Activated T-helper 2 cell treated with anti-CD3 and anti-CD28 coated beads, Interferon-gamma antibody, Interleukin-2, Interleukin-4, amounts not matched to agents 10 μg/mL and 5 μg/mL and 100 μg/mL, durations not matched to agents 14 hours and 24 hours and 36 hours (primary cell): ENCODE data around the gene DGKB. TPM values are rescaled to one million over a fixed set of nuclear protein-coding genes. Genes with fewer than 3 reads are reported as not detected.
"Not testable (repeated sequence)": the region's sequence is repeated elsewhere in the genome, so short reads cannot be mapped to it uniquely, and the experiment has no call there.

Experiments used
- DNase-seq: peaks from one replicate; pipeline ENCODE4 v3.0.0; 2021; ENCODE audit warnings: low spot score
- H3K27ac Mint-ChIP-seq: one replicate; pipeline ENCODE4 v1.8.0; 2021; ENCODE audit warnings: mixed read lengths
- H3K27me3 Mint-ChIP-seq: one replicate; pipeline ENCODE4 v1.8.0; 2021; ENCODE audit warnings: low read depth, mixed read lengths
- H3K36me3 Mint-ChIP-seq: one replicate; pipeline ENCODE4 v1.8.0; 2021; ENCODE audit warnings: low read depth, mixed read lengths
- H3K4me1 Mint-ChIP-seq: one replicate; pipeline ENCODE4 v1.8.0; 2021; ENCODE audit warnings: low read depth, mixed read lengths
- H3K4me3 Mint-ChIP-seq: one replicate; pipeline ENCODE4 v1.8.0; 2021; ENCODE audit warnings: low read depth, mild to moderate bottlenecking, moderate library complexity, mixed read lengths
- H3K9me3 Mint-ChIP-seq: one replicate; pipeline ENCODE4 v1.8.0; 2021; ENCODE audit warnings: mixed read lengths
- intact Hi-C: fragments of 100-400 bp; cut with micrococcal nuclease; formaldehyde crosslinking; loops from one replicate; pipeline ENCODE4 v1.15.1; 2023
- total RNA-seq: library from RNA; stranded (reverse); gene quantifications from 2 replicates; pipeline ENCODE4 v1.2.3, GENCODE V29; 2022

Gene DGKB
- total RNA-seq, 1 donor from 2014 or later, result not detected

- Mint-ChIP-seq H3K27ac (no peak overlapping the region), H3K4me1 (no peaks in the 10 kb centered on the region), H3K4me3 (no peak overlapping the region), H3K9me3 (peaks cover 15% of the 10 kb centered on the region), H3K36me3 (no peaks in the 10 kb centered on the region), H3K27me3 (no peaks in the 10 kb centered on the region)
- DNase-seq, result no peak
- intact Hi-C loops, result no loop called here
These were observed 612.6 kb downstream of the DGKB start for GRCh38 chr7:14289957-14290356.

- no peaks in the 10 kb centered on the region for H3K4me1 Mint-ChIP-seq
- H3K27me3 Mint-ChIP-seq, result no peaks in the 10 kb centered on the region
- H3K27ac Mint-ChIP-seq, result no peak overlapping the region
- H3K36me3 Mint-ChIP-seq, result no peaks in the 10 kb centered on the region
- no peak for DNase-seq
- peaks cover 12% of the 10 kb centered on the region for H3K9me3 Mint-ChIP-seq
- intact Hi-C loops, result no loop called here
- H3K4me3 Mint-ChIP-seq, result no peak overlapping the region
These were observed 613.9 kb downstream of the DGKB start for GRCh38 chr7:14288701-14289100.

GRCh38 chr7:14287398-14287797 lies 615.2 kb downstream of the DGKB start:
- no peak for DNase-seq
- H3K4me3 Mint-ChIP-seq, result no peak overlapping the region
- H3K27me3 Mint-ChIP-seq, result no peaks in the 10 kb centered on the region
- H3K36me3 Mint-ChIP-seq, result no peaks in the 10 kb centered on the region
- intact Hi-C loops, result no loop called here
- H3K9me3 Mint-ChIP-seq, result peaks cover 8% of the 10 kb centered on the region
- H3K27ac Mint-ChIP-seq, result no peak overlapping the region
- H3K4me1 Mint-ChIP-seq, result no peaks in the 10 kb centered on the region

- H3K36me3 Mint-ChIP-seq, result no peaks in the 10 kb centered on the region
- DNase-seq, result no peak
- no peak overlapping the region for H3K4me3 Mint-ChIP-seq
- H3K27me3 Mint-ChIP-seq, result no peaks in the 10 kb centered on the region
- H3K27ac Mint-ChIP-seq, result no peak overlapping the region
- intact Hi-C loops, result no loop called here
- H3K9me3 Mint-ChIP-seq, result peaks cover 8% of the 10 kb centered on the region
- H3K4me1 Mint-ChIP-seq, result no peaks in the 10 kb centered on the region
These were observed 616.5 kb downstream of the DGKB start for GRCh38 chr7:14286036-14286435.

DNA sequence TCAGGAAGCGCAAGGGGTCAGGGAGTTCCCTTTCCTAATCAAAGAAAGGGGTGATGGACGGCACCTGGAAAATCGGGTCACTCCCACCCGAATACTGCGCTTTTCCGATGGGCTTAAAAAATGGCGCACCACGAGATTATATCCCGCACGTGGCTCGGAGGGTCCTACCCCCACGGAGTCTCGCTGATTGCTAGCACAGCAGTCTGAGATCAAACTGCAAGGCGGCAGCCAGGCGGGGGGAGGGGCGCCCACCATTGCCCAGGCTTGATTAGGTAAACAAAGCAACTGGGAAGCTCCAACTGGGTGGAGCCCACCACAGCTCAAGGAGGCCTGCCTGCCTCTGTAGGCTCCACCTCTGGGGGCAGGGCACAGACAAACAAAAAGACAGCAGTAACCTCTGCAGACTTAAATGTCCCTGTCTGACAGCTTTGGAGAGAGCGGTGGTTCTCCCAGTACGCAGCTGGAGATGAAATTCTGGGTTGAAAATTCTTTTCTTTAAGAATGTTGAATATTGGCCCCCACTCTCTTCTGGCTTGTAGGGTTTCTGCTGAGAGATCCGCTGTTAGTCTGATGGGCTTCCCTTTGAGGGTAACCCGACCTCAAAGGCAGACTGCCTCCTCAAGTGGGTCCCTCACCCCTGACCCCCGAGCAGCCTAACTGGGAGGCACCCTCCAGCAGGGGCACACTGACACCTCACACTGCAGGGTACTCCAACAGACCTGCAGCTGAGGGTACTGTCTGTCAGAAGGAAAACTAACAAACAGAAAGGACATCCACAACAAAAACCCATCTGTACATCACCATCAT lies 623.3 kb downstream of the DGKB start:
- intact Hi-C loops, H3K36me3 Mint-ChIP-seq, H3K4me1 Mint-ChIP-seq, DNase-seq, H3K27ac Mint-ChIP-seq, H3K27me3 Mint-ChIP-seq, H3K4me3 Mint-ChIP-seq: not testable (repeated sequence)
- H3K9me3 Mint-ChIP-seq, result peaks cover 11% of the 10 kb centered on the region

GRCh38 chr7:14275356-14275755 lies 627.2 kb downstream of the DGKB start:
- intact Hi-C loops, result no loop called here
- H3K27ac Mint-ChIP-seq, result no peak overlapping the region
- no peaks in the 10 kb centered on the region for H3K4me1 Mint-ChIP-seq
- no peak for DNase-seq
- peaks cover 15% of the 10 kb centered on the region for H3K9me3 Mint-ChIP-seq
- H3K36me3 Mint-ChIP-seq, result no peaks in the 10 kb centered on the region
- H3K4me3 Mint-ChIP-seq, result no peak overlapping the region
- H3K27me3 Mint-ChIP-seq, result no peaks in the 10 kb centered on the region

GRCh38 chr7:14271441-14271840 lies 631.1 kb downstream of the DGKB start:
- H3K4me3 Mint-ChIP-seq, result no peak overlapping the region
- DNase-seq, result no peak
- no peaks in the 10 kb centered on the region for H3K36me3 Mint-ChIP-seq
- no peaks in the 10 kb centered on the region for H3K27me3 Mint-ChIP-seq
- intact Hi-C loops, result no loop called here
- no peak overlapping the region for H3K27ac Mint-ChIP-seq
- peaks cover 4% of the 10 kb centered on the region for H3K9me3 Mint-ChIP-seq
- no peaks in the 10 kb centered on the region for H3K4me1 Mint-ChIP-seq

DNA sequence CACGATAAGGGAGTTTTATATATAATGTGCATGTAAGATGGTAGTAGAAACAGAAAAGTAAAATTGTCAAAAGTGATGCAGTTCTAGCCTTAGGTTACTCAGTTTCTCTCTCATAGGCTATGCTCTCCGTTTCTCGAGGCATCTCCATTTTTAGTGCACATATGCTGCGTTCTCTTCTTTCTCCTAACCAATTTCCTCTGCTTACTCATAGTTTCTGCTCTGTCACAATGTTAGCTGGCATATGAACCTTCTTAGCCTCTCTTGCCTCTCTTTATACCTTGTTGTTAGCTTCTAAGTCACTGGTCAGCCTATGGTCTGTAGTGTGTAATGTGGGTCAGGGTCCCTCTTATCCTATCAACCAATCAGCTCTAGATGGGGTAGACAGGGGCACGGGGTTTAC lies 632.5 kb downstream of the DGKB start:
- H3K4me1 Mint-ChIP-seq, result no peaks in the 10 kb centered on the region
- H3K27ac Mint-ChIP-seq, result no peak overlapping the region
- H3K9me3 Mint-ChIP-seq, result peaks cover 8% of the 10 kb centered on the region
- H3K27me3 Mint-ChIP-seq, result no peaks in the 10 kb centered on the region
- intact Hi-C loops, result no loop called here
- no peak for DNase-seq
- H3K36me3 Mint-ChIP-seq, result no peaks in the 10 kb centered on the region
- H3K4me3 Mint-ChIP-seq, result no peak overlapping the region

- intact Hi-C loops, result no loop called here
- no peak overlapping the region for H3K4me3 Mint-ChIP-seq
- H3K9me3 Mint-ChIP-seq, result peaks cover 21% of the 10 kb centered on the region
- H3K4me1 Mint-ChIP-seq, result no peaks in the 10 kb centered on the region
- H3K36me3 Mint-ChIP-seq, result no peaks in the 10 kb centered on the region
- H3K27me3 Mint-ChIP-seq, result no peaks in the 10 kb centered on the region
- no peak for DNase-seq
- H3K27ac Mint-ChIP-seq, result no peak overlapping the region
These were observed 642.5 kb downstream of the DGKB start for GRCh38 chr7:14260011-14260410.

DNA sequence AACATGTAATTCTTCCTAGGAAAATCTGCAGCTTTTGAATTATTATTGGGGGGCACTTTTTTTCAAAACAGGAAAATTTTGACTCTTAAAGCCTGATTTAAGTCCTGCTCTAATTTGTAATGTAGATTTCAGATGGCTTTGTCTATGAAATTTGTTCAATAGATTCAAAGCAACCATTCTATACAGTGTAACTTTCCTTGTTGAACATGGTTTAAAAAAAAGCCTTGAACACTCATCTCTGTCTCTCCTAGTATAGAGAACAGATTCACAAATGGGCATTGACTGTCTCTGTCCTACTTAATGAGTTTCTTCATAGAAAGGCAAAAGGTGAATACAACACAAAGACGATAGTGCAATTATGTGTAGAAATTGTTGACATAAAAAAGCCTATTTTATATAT lies 643.7 kb downstream of the DGKB start:
- Mint-ChIP-seq H3K4me1 (no peaks in the 10 kb centered on the region), H3K27ac (no peak overlapping the region), H3K9me3 (peaks cover 21% of the 10 kb centered on the region), H3K4me3 (no peak overlapping the region), H3K27me3 (no peaks in the 10 kb centered on the region), H3K36me3 (no peaks in the 10 kb centered on the region)
- intact Hi-C loops, result no loop called here
- DNase-seq, result no peak

- no peaks in the 10 kb centered on the region for H3K36me3 Mint-ChIP-seq
These were observed 644.1 kb downstream of the DGKB start for GRCh38 chr7:14258441-14258840.

DNA sequence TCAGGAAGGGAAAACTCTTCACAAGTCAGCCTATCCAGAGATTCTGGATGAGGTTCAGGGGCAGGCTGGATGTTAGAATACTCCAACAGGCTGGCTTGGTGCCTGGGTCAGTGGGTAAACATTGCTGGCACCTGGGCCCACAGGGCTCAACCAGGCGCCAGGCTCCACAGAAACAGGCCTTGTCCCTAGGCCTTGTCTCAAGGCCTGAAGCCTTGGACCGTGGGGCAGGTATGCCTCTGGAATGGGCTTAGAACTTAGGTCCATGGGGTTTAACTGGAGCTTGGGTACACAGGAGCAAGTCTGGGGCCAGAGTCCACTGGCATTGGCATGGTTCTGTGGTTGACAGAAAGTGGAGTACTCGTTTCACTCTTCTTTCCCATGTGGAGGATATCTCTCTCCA lies 650.1 kb downstream of the DGKB start:
- Mint-ChIP-seq H3K4me1 (no peaks in the 10 kb centered on the region), H3K9me3 (peaks cover 11% of the 10 kb centered on the region), H3K27me3 (no peaks in the 10 kb centered on the region), H3K27ac (no peak overlapping the region), H3K36me3 (no peaks in the 10 kb centered on the region), H3K4me3 (no peak overlapping the region)
- intact Hi-C loops, result no loop called here
- DNase-seq, result no peak

More at GRCh38 chr7:14258441-14258840, 644.1 kb downstream of the DGKB start:
- intact Hi-C loops, result no loop called here
- H3K27ac Mint-ChIP-seq, result no peak overlapping the region
- peaks cover 23% of the 10 kb centered on the region for H3K9me3 Mint-ChIP-seq
- DNase-seq, result no peak
- no peak overlapping the region for H3K4me3 Mint-ChIP-seq
- H3K27me3 Mint-ChIP-seq, result no peaks in the 10 kb centered on the region
- no peaks in the 10 kb centered on the region for H3K4me1 Mint-ChIP-seq

DNA sequence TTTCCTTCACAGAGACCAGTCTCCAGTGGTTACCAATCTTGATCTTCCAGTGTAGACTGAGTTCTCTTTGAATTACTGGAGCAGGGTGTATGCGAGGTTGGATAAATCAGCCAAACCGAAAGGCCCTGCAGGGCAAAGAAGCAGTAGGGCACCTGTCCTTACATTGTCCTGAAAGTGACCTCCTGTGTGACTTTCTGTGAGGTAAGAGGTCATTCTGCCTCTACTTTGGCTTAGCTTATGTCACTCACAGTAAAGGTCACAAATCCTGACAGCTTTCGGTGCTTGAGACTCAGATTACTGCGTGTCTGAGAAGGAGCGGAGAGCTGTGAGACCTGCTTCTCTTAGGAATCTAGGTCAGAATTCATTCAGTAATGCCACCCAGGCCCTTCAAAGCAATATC lies 660.4 kb downstream of the DGKB start:
- intact Hi-C loops, result no loop called here
- Mint-ChIP-seq H3K9me3 (peaks cover 6% of the 10 kb centered on the region), H3K27ac (no peak overlapping the region), H3K4me1 (no peaks in the 10 kb centered on the region), H3K36me3 (no peaks in the 10 kb centered on the region), H3K4me3 (no peak overlapping the region), H3K27me3 (no peaks in the 10 kb centered on the region)
- DNase-seq, result no peak

GRCh38 chr7:14236834-14237233 lies 665.7 kb downstream of the DGKB start:
- no peaks in the 10 kb centered on the region for H3K9me3 Mint-ChIP-seq
- H3K27ac Mint-ChIP-seq, result no peak overlapping the region

More at GRCh38 chr7:14236834-14237233, 665.7 kb downstream of the DGKB start:
- Mint-ChIP-seq H3K27me3 (no peaks in the 10 kb centered on the region), H3K4me3 (no peak overlapping the region), H3K36me3 (no peaks in the 10 kb centered on the region), H3K4me1 (no peaks in the 10 kb centered on the region)
- intact Hi-C loops, result no loop called here
- DNase-seq, result no peak
